Activated T-helper 1 cell treated with anti-CD3 and anti-CD28 coated beads, Interleukin-2, amount 50 U/mL, for 16 hours (primary cell): ENCODE data around the gene PNLIPRP3.

Experiments
- DNase-seq, 2 donors: peaks; one replicate each; pipeline ENCODE4 v3.0.0-alpha.2; 2020; ENCODE audit warnings: low read depth in 1 of 2, low spot score in 1 of 2

Gene PNLIPRP3

GRCh38 chr10:116504786-116505185, 77.1 kb downstream of the PNLIPRP3 start:
- no peak for DNase-seq

GRCh38 chr10:116510565-116510964, 82.9 kb downstream of the PNLIPRP3 start:
- DNase-seq, result no peak

- no peak for DNase-seq
Observed at GRCh38 chr10:116511365-116511764, 83.7 kb downstream of the PNLIPRP3 start.

DNA sequence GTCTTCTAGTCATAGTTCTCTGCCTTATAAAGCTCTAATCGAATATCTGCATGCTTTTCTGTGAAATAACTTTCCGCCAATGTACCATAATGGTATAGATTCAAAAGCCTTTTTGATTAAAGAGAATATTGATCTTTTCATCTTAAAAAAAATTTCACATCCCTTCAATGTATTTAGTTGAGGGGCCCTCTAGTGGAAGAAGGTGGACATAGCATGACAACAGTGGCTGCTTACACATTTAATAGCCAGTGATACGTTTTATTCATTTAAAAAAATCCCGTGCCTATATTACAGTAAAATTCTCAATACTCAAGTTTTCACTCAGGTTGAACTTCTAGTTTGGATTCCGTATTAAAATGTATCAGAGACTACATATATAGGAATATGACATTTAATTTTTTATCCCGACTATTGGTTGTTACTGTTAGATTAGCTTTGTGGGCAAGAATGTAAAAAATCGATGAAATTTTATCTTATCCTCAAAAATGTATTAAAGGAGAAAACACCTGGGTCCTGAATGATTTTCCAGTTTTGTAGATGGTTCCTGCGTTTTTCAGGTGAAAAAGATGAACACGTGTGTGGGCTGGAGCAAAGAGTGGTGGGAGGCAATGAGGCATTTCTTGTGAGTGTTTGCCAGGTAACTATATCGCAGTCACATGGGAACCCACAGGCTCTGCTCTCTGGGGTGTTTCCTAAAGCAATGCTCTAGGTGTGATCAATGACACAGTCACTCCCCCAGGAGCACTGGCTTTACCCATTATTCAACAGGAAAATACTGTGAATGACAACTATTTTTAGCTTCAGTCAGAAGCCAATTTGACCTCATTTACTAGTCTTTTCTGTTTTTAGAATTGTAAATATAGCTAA, 94.0 kb downstream of the PNLIPRP3 start:
- DNase-seq, result no peak

DNA sequence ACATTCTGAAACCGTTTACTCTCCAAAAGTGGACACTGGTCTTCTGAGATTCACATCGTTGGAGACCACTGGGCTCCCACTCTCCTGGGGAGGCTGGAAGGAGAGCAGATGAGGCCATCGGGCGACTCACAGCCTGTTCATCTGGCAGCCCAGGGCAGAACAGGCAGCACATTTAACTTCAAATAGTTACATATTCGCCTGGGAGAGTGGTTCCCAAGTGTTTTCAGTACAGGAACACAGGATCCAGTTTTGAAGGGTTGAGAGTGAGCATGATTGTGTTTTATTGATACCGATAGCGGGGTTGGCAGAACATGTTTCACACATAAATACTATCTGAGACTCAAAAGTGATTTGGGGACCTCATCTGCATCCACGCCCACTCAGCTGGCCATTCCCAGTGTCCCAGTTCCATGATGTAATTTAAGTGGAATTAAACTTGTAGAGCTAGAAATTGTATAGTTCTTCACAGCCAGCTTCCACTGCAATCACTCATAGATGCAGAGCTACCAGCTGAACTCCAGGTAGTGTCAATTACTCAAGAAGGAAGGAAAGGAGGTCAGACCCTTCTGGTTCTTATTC, 95.2 kb downstream of the PNLIPRP3 start:
- no peak for DNase-seq

DNA sequence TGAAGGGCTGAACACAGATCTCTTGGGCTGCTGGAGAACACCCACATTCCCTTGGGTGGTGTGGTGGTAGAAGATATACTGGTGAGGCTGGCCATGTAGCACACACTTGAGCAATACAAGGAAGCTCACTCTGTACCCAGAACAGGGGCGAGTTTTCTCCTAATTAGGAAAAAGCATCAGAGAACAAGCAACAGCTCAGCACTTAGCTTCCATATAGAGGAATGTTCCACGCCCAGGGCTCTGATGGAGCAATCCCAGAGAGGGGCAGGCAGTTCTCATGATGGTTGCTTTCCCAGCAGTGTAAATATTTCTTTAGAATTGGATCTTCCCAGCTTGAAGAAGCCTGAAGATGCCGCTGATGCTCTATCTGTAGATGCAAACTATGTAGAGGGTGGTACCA, 97.1 kb downstream of the PNLIPRP3 start:
- no peak for DNase-seq

GRCh38 chr10:116526219-116526618, 98.6 kb downstream of the PNLIPRP3 start:
- no peak for DNase-seq
